GM23248 (cell line): ENCODE data around the gene USP11. TPM values are rescaled to one million over a fixed set of nuclear protein-coding genes. Genes with fewer than 3 reads are reported as not detected.

ENCODE experiments used
- DNase-seq: peaks from one replicate; pipeline ENCODE4 v3.0.0-alpha.2; 2015
- H2AFZ ChIP-seq: fragments of 200-600 bp; sonication (generic); 2 replicates; pipeline ENCODE4 v1.6.1; 2016; ENCODE audit warnings: antibody characterized with exemption
- H3F3A ChIP-seq: fragments of 200-600 bp; sonication (generic); 2 replicates; pipeline ENCODE4 v1.6.1; 2016; ENCODE audit warnings: mild to moderate bottlenecking, antibody characterized with exemption, mixed run types; ENCODE audit not compliant: insufficient read depth
- H3K27ac ChIP-seq: fragments of 200-600 bp; sonication (generic); 2 replicates; pipeline ENCODE4 v1.5.1; 2016; ENCODE audit warnings: mild to moderate bottlenecking
- H3K27me3 ChIP-seq: fragments of 200-600 bp; sonication (generic); replicated peaks from 2 replicates; pipeline ENCODE4 v1.6.1; 2016; ENCODE audit warnings: mild to moderate bottlenecking; ENCODE audit not compliant: insufficient read depth
- H3K36me3 ChIP-seq: fragments of 200-600 bp; sonication (generic); 2 replicates; pipeline ENCODE4 v1.6.1; 2016; ENCODE audit warnings: low read depth, mild to moderate bottlenecking
- H3K4me1 ChIP-seq: fragments of 200-600 bp; sonication (generic); 2 replicates; pipeline ENCODE4 v1.6.1; 2016; ENCODE audit warnings: mild to moderate bottlenecking; ENCODE audit not compliant: insufficient read depth
- H3K4me2 ChIP-seq: fragments of 200-600 bp; sonication (generic); one replicate; pipeline ENCODE4 v1.6.1; 2016; ENCODE audit warnings: mild to moderate bottlenecking; ENCODE audit not compliant: unreplicated experiment
- H3K4me3 ChIP-seq: fragments of 200-600 bp; sonication (generic); 2 replicates; pipeline ENCODE4 v1.5.1; 2016; ENCODE audit warnings: mild to moderate bottlenecking
- H3K79me2 ChIP-seq: fragments of 200-600 bp; sonication (generic); 2 replicates; pipeline ENCODE4 v1.6.1; 2016; ENCODE audit warnings: mild to moderate bottlenecking; ENCODE audit not compliant: insufficient read depth
- H3K9ac ChIP-seq: fragments of 200-600 bp; sonication (generic); 2 replicates; pipeline ENCODE4 v1.6.1; 2016; ENCODE audit warnings: mild to moderate bottlenecking
- H3K9me2 ChIP-seq: fragments of 200-600 bp; sonication (generic); 2 replicates; pipeline ENCODE4 v1.6.1; 2016; ENCODE audit warnings: mixed run types, mild to moderate bottlenecking, moderate library complexity; ENCODE audit not compliant: insufficient read depth
- H3K9me3 ChIP-seq: fragments of 200-600 bp; sonication (generic); one replicate; pipeline ENCODE4 v1.6.1; 2017; ENCODE audit warnings: low read depth
- H4K20me1 ChIP-seq: fragments of 200-600 bp; sonication (generic); 2 replicates; pipeline ENCODE4 v1.6.0; 2016; ENCODE audit not compliant: insufficient read depth
- EZH2 ChIP-seq: fragments of 200-600 bp; sonication (generic); IDR thresholded peaks from 2 replicates; pipeline ENCODE4 v1.6.1; 2018; ENCODE audit warnings: antibody characterized with exemption, mild to moderate bottlenecking; ENCODE audit not compliant: insufficient read depth, poor library complexity, severe bottlenecking
- EZH2phosphoT487 ChIP-seq: fragments of 200-600 bp; sonication (generic); IDR thresholded peaks from 2 replicates; pipeline ENCODE4 v1.6.1; 2018; ENCODE audit warnings: antibody characterized with exemption, moderate library complexity, mild to moderate bottlenecking, low read depth; ENCODE audit not compliant: insufficient read depth
- WGBS, 2 experiments: methylation state at CpG; one replicate each; pipeline ENCODE4 v1.1.6; 2015 to 2017; ENCODE audit warnings: low lambda C conversion rate in 2 of 2, low coverage in 1 of 2; ENCODE audit errors: missing lambda C conversion rate in 2 of 2; 5-methylcytosine and 5-hydroxymethylcytosine counted together
- in situ Hi-C: fragments of 300-500 bp; cut with MboI; formaldehyde crosslinking; loops from 2 replicates; pipeline ENCODE4 v1.15.0; 2020
- polyA plus RNA-seq: library from polyadenylated mRNA; unstranded; fragments of >200 nt; fragmentation: Nextera tagmentation; extraction: Ambion mirVana; gene quantifications from 2 replicates; pipeline ENCODE4 v1.2.1, GENCODE V29; 2016
- total RNA-seq: library from RNA; depleted of rRNA; stranded (reverse); fragments of >200 nt; shearing (Covaris generic); gene quantifications from 2 replicates; pipeline ENCODE4 v1.2.3, GENCODE V29; 2014

The USP11 gene
- total and polyA plus RNA-seq, 2 experiments from 2014 or later, result 36.6 to 61.4 TPM

- Histone ChIP-seq H3K79me2 (peaks cover 48% of the 10 kb centered on the region), H2AFZ (no peak overlapping the region), H3K9ac (no peak overlapping the region), H3K27ac (0 out of 2 replicates have a peak overlapping the region, but pooled peaks have one; percentile 12), H3K9me2 (no peaks in the 10 kb centered on the region), H3F3A (no peaks in the 10 kb centered on the region), H4K20me1 (no peaks in the 10 kb centered on the region), H3K4me1 (peaks cover 5% of the 10 kb centered on the region), H3K9me3 (no peaks in the 10 kb centered on the region), H3K36me3 (peaks cover 29% of the 10 kb centered on the region; the same call in 1 of the 2 replicates), H3K27me3 (no peaks in the 10 kb centered on the region), H3K4me3 (no peak overlapping the region), H3K4me2 (no peak overlapping the region)
- 54 to 77% methylated on average over 3 to 5 of the region's 5 CpGs for WGBS, 2 experiments
- DNase-seq, result no peak
- TF ChIP-seq EZH2 (no peak), EZH2phosphoT487 (no peak)
- in situ Hi-C loops, result loop anchor here (25.0 kb wide), 1 partner anchor 182 kb away; no protein-coding TSS in a partner anchor
Measured at GRCh38 chrX:47204970-47205369, 27.8 kb upstream of the USP11 start.

GRCh38 chrX:47206316-47206715, 26.5 kb upstream of the USP11 start:
- no peaks in the 10 kb centered on the region for H3K27me3 ChIP-seq

GRCh38 chrX:47208108-47208507, 24.7 kb upstream of the USP11 start:
- Histone ChIP-seq H3K4me3 (no peak overlapping the region), H2AFZ (no peak overlapping the region), H3K79me2 (peaks cover 23% of the 10 kb centered on the region), H3K9ac (no peak overlapping the region), H3K36me3 (peaks cover 19% of the 10 kb centered on the region; the same call in 1 of the 2 replicates), H4K20me1 (no peaks in the 10 kb centered on the region), H3K4me2 (no peak overlapping the region), H3K27me3 (no peaks in the 10 kb centered on the region), H3K4me1 (no peaks in the 10 kb centered on the region), H3K9me2 (no peaks in the 10 kb centered on the region), H3K27ac (no peak overlapping the region), H3F3A (peaks cover 15% of the 10 kb centered on the region), H3K9me3 (no peaks in the 10 kb centered on the region)
- in situ Hi-C loops, result loop anchor here (25.0 kb wide), 1 partner anchor 179 kb away; no protein-coding TSS in a partner anchor
- no peak for TF ChIP-seq EZH2
- no peak for TF ChIP-seq EZH2phosphoT487
- no peak for DNase-seq
- WGBS, 2 experiments, result 63 to 79% methylated on average over 5 to 12 of the region's 12 CpGs

More at GRCh38 chrX:47206316-47206715, 26.5 kb upstream of the USP11 start:
- Histone ChIP-seq H3K9me3 (no peaks in the 10 kb centered on the region), H3K27ac (peak overlapping the region; percentile 41; the same call in 1 of the 2 replicates), H3K4me2 (no peak overlapping the region), H4K20me1 (no peaks in the 10 kb centered on the region), H3K9me2 (no peaks in the 10 kb centered on the region), H3K4me1 (no peaks in the 10 kb centered on the region), H3K9ac (no peak overlapping the region), H3K79me2 (peaks cover 40% of the 10 kb centered on the region), H2AFZ (no peak overlapping the region), H3K4me3 (no peak overlapping the region), H3K36me3 (peaks cover 25% of the 10 kb centered on the region; the same call in 1 of the 2 replicates), H3F3A (no peaks in the 10 kb centered on the region)
- TF ChIP-seq EZH2 (no peak), EZH2phosphoT487 (no peak)
- WGBS, 2 experiments, result 85 to 94% methylated on average over 3 of the region's 3 CpGs
- in situ Hi-C loops, result loop anchor here (25.0 kb wide), 1 partner anchor 181 kb away; no protein-coding TSS in a partner anchor
- peak; percentile 69 for DNase-seq

- Histone ChIP-seq H3K79me2 (peaks cover 16% of the 10 kb centered on the region; the same call in 1 of the 2 replicates), H4K20me1 (no peaks in the 10 kb centered on the region), H3K36me3 (peaks cover 19% of the 10 kb centered on the region; the same call in 1 of the 2 replicates), H3K4me2 (no peak overlapping the region), H3K9ac (no peak overlapping the region), H3F3A (peaks cover 26% of the 10 kb centered on the region), H3K9me2 (no peaks in the 10 kb centered on the region), H3K9me3 (no peaks in the 10 kb centered on the region), H3K4me1 (no peaks in the 10 kb centered on the region), H3K27me3 (no peaks in the 10 kb centered on the region), H3K27ac (no peak overlapping the region), H3K4me3 (no peak overlapping the region), H2AFZ (no peak overlapping the region)
- in situ Hi-C loops, result loop anchor here (25.0 kb wide), 1 partner anchor 178 kb away; no protein-coding TSS in a partner anchor
- TF ChIP-seq EZH2 (no peak), EZH2phosphoT487 (no peak)
- DNase-seq, result no peak
- 83 to 85% methylated on average over 15 to 16 of the region's 16 CpGs for WGBS, 2 experiments
Measured at GRCh38 chrX:47209508-47210238, 23.1 kb upstream of the USP11 start.
